Tongue (tissue), 2 donors: ENCODE measurements around the gene GHITM. TPM values are rescaled to one million over a fixed set of nuclear protein-coding genes. Genes with fewer than 3 reads are reported as not detected.

Source experiments
- DNase-seq: peaks from one replicate; pipeline ENCODE4 v3.0.0-alpha.2; 2015
- total RNA-seq: library from RNA; depleted of rRNA; stranded (reverse); fragments of >200 nt; gene quantifications from one replicate; pipeline ENCODE4 v1.2.3, GENCODE V29; 2014

GHITM gene
- total RNA-seq, 1 donor from 2014 or later, result 204 TPM

- no peak for DNase-seq
Observed at GRCh38 chr10:84201244-84201606, 61.9 kb downstream of the GHITM start.

- DNase-seq, result no peak
Observed at GRCh38 chr10:84201682-84202081, 62.4 kb downstream of the GHITM start.

GRCh38 chr10:84202349-84202748, 63.0 kb downstream of the GHITM start:
- DNase-seq, result no peak

Other genes starting within 250 kb of the GHITM start
- gene GPR15LG, start 34.3 kb downstream of the GHITM start, total RNA-seq, result not detected
- gene CDHR1, start 55.0 kb downstream of the GHITM start, total RNA-seq, result 1.3 TPM
- gene LRIT2, start 86.0 kb downstream of the GHITM start, total RNA-seq, result not detected
- not detected for gene LRIT1, start 102.0 kb downstream of the GHITM start, total RNA-seq
- gene RGR, start 105.5 kb downstream of the GHITM start, total RNA-seq, result 7.8 TPM
- 67.2 TPM for gene CCSER2, start 189.1 kb downstream of the GHITM start, total RNA-seq